Keratinocyte (primary cell): Measurements from ENCODE around the gene RCSD1. TPM values are rescaled to one million over a fixed set of nuclear protein-coding genes. Genes with fewer than 3 reads are reported as not detected.

Experiments
- DNase-seq: peaks from one replicate; pipeline ENCODE4 v3.0.0-alpha.2; 2011; ENCODE audit warnings: low read depth, missing footprints, low spot score
- FAIRE-seq: peaks from 2 replicates; lab custom pipeline; 2011; peaks lifted over from hg19 to GRCh38; lab: Jason Lieb, UNC
- H2AFZ ChIP-seq: 2 replicates; pipeline ENCODE4 v1.6.0; 2012; ENCODE audit warnings: low read length, control low read depth, inconsistent platforms; ENCODE audit not compliant: control insufficient read depth
- H3K27ac ChIP-seq: 2 replicates; pipeline ENCODE4 v1.5.1; 2011; ENCODE audit warnings: low read length; ENCODE audit not compliant: control insufficient read depth, insufficient read depth
- H3K27me3 ChIP-seq: 3 replicates; pipeline ENCODE4 v1.6.0; 2011; ENCODE audit warnings: low read length; ENCODE audit not compliant: control insufficient read depth, insufficient read depth; ENCODE audit errors: extremely low read depth
- H3K36me3 ChIP-seq, 2 experiments: 2 replicates in 1 of 2; 3 replicates in 1 of 2; pipeline ENCODE4 v1.5.1; 2011; ENCODE audit warnings: low read length in 2 of 2, mild to moderate bottlenecking in 1 of 2; ENCODE audit not compliant: control insufficient read depth in 2 of 2, insufficient read depth in 2 of 2; ENCODE audit errors: extremely low read depth in 1 of 2
- H3K4me1 ChIP-seq: 3 replicates; pipeline ENCODE4 v1.5.1; 2011; ENCODE audit warnings: low read length; ENCODE audit not compliant: control insufficient read depth, insufficient read depth; ENCODE audit errors: extremely low read depth
- H3K4me2 ChIP-seq: 3 replicates; pipeline ENCODE4 v1.6.0; 2011; ENCODE audit warnings: low read depth, low read length; ENCODE audit not compliant: control insufficient read depth, insufficient read depth; ENCODE audit errors: extremely low read depth
- H3K4me3 ChIP-seq, 3 experiments: fragments of 200-600 bp in 1 of 3; sonication (generic) in 1 of 3; 2 replicates in 2 of 3; 3 replicates in 1 of 3; pipeline ENCODE4 v1.5.1; 2011 to 2016; ENCODE audit warnings: low read length in 3 of 3, mild to moderate bottlenecking in 3 of 3, control low read depth in 2 of 3, inconsistent platforms in 1 of 3, low read depth in 1 of 3, mixed read lengths in 1 of 3, mixed run types in 1 of 3, moderate library complexity in 1 of 3; ENCODE audit not compliant: control insufficient read depth in 2 of 3, insufficient read depth in 2 of 3; ENCODE audit errors: extremely low read depth in 1 of 3
- H3K79me2 ChIP-seq: 2 replicates; pipeline ENCODE4 v1.6.0; 2012; ENCODE audit warnings: low read length; ENCODE audit not compliant: control insufficient read depth, insufficient read depth
- H3K9ac ChIP-seq: 3 replicates; pipeline ENCODE4 v1.6.0; 2011; ENCODE audit warnings: low read length; ENCODE audit not compliant: control insufficient read depth, insufficient read depth; ENCODE audit errors: extremely low read depth
- H3K9me1 ChIP-seq: 3 replicates; pipeline ENCODE4 v1.6.0; 2011; ENCODE audit warnings: low read length; ENCODE audit not compliant: control insufficient read depth, insufficient read depth; ENCODE audit errors: extremely low read depth
- H3K9me3 ChIP-seq: 2 replicates; pipeline ENCODE4 v1.5.1; 2012; ENCODE audit warnings: low read depth, low read length; ENCODE audit not compliant: control insufficient read depth
- H4K20me1 ChIP-seq: 3 replicates; pipeline ENCODE4 v1.6.0; 2011; ENCODE audit warnings: low read length; ENCODE audit not compliant: control insufficient read depth, insufficient read depth; ENCODE audit errors: extremely low read depth
- CTCF ChIP-seq, 3 experiments: IDR thresholded peaks in 1 of 3; conservative IDR thresholded peaks in 1 of 3; optimal IDR thresholded peaks in 1 of 3; 2 replicates in 2 of 3; 3 replicates in 1 of 3; pipeline versions ENCODE3 to v1.5.1; 2011; ENCODE audit warnings: low read length in 3 of 3, mild to moderate bottlenecking in 3 of 3, moderate library complexity in 2 of 3, control low read depth in 1 of 3, inconsistent platforms in 1 of 3; ENCODE audit not compliant: insufficient read depth in 2 of 3; ENCODE audit errors: extremely low read depth in 1 of 3
- EZH2 ChIP-seq: IDR thresholded peaks from one replicate; pipeline ENCODE4 v1.6.1; 2012; ENCODE audit warnings: inconsistent platforms, mild to moderate bottlenecking, low read length, moderate library complexity
- dilution Hi-C: fragments of 300-500 bp; cut with MboI; formaldehyde crosslinking; loops from one replicate; pipeline ENCODE4 v1.7.0; 2020; ENCODE audit warnings: low sequenced_read_pairs; ENCODE audit not compliant: extremely low pct_ligation_motif_present
- polyA plus RNA-seq, 5 experiments: library from polyadenylated mRNA; depleted of rRNA in 3 of 5; stranded (reverse) in 3 of 5; stranded (forward) in 1 of 5; unstranded in 1 of 5; fragments of >200 nt; gene quantifications; 1 replicate in 1 of 5; 2 replicates in 3 of 5; 3 replicates in 1 of 5; pipeline versions ENCODE4 v1.2.1 to v1.2.3, GENCODE V29; 2011 to 2012; ENCODE audit warnings: missing spikeins in 2 of 5, low read depth in 1 of 5, low replicate concordance in 1 of 5

RCSD1 gene
- polyA plus RNA-seq, 1 donor (not counting 4 experiments of a cell fraction or from before 2014, with no cell fraction given), result 0.03 TPM

GRCh38 chr1:167713330-167714081, 83.5 kb downstream of the RCSD1 start:
- no peak for FAIRE-seq
- Histone ChIP-seq H4K20me1 (no peaks in the 10 kb centered on the region), H3K79me2 (no peaks in the 10 kb centered on the region), H3K27me3 (no peaks in the 10 kb centered on the region), H3K9me1 (no peaks in the 10 kb centered on the region), H3K9me3 (no peaks in the 10 kb centered on the region), H3K9ac (peak overlapping the region; percentile 98), H3K4me1 (peaks cover 7% of the 10 kb centered on the region), H2AFZ (peak overlapping the region; percentile 88), H3K27ac (peak overlapping the region; percentile 94), H3K36me3 (no peaks in the 10 kb centered on the region), H3K4me2 (peak overlapping the region; percentile 94), H3K4me3 (peak overlapping the region; percentile 65 to 92 (median 86))
- dilution Hi-C loops, result no loop called here
- DNase-seq, result no peak
- TF ChIP-seq EZH2 (no peak), CTCF (optimal IDR thresholded peaks at IDR 0.05 in 1 of 3, IDR thresholded peaks at IDR 0.05 in 1 of 3, conservative IDR thresholded peaks at IDR 0.05 in 1 of 3; ENCODE audit: extremely low read depth in 1 of 3, insufficient read depth in 2 of 3, low read length in 3 of 3) (no peak)

- H3K27ac ChIP-seq, result peak overlapping the region; percentile 94
- DNase-seq, result no peak
- no peaks in the 10 kb centered on the region for H3K79me2 ChIP-seq
- H3K4me2 ChIP-seq, result peak overlapping the region; percentile 94
- peaks cover 8% of the 10 kb centered on the region for H3K4me1 ChIP-seq
- H3K4me3 ChIP-seq, result peak overlapping the region; percentile 65 to 92 (median 86)
- no peaks in the 10 kb centered on the region for H3K9me1 ChIP-seq
- H3K9ac ChIP-seq, result peak overlapping the region; percentile 98
- dilution Hi-C loops, result no loop called here
- no peaks in the 10 kb centered on the region for H3K27me3 ChIP-seq
- H3K9me3 ChIP-seq, result no peaks in the 10 kb centered on the region
- peak overlapping the region; percentile 100 for H2AFZ ChIP-seq
- TF ChIP-seq CTCF (optimal IDR thresholded peaks at IDR 0.05 in 1 of 3, IDR thresholded peaks at IDR 0.05 in 1 of 3, conservative IDR thresholded peaks at IDR 0.05 in 1 of 3; ENCODE audit: extremely low read depth in 1 of 3, insufficient read depth in 2 of 3, low read length in 3 of 3), result no peak
- no peak for TF ChIP-seq EZH2
- FAIRE-seq, result no peak
- no peaks in the 10 kb centered on the region for H4K20me1 ChIP-seq
- H3K36me3 ChIP-seq, result no peaks in the 10 kb centered on the region
These were observed 84.0 kb downstream of the RCSD1 start for GRCh38 chr1:167714098-167714438.
